GM12892 (cell line): ENCODE results near the gene COA6.

Source experiments
- POLR2A ChIP-seq: IDR thresholded peaks from 2 replicates; pipeline ENCODE4 v1.6.1; 2011; ENCODE audit warnings: low read depth, low read length, control low read depth
- TAF1 ChIP-seq: IDR thresholded peaks from 2 replicates; pipeline ENCODE4 v1.6.1; 2011; ENCODE audit warnings: low read depth, mild to moderate bottlenecking, control low read depth, low read length, borderline replicate concordance

GRCh38 chr1:234368320-234369032, 4.8 kb upstream of the COA6 start:
- no peak for TF ChIP-seq POLR2A
- no peak for TF ChIP-seq TAF1
